HCT116 (cell line): ENCODE results near the gene GRIK2.

Experiments
- CEBPB ChIP-seq: IDR thresholded peaks from 2 replicates; pipeline ENCODE4 v1.6.1; 2012; ENCODE audit warnings: low read depth
- EGR1 ChIP-seq: IDR thresholded peaks from 2 replicates; pipeline ENCODE4 v1.6.1; 2012; ENCODE audit warnings: low read depth
- EZH2 ChIP-seq: fragments of 200-600 bp; sonication (generic); IDR thresholded peaks from 2 replicates; pipeline ENCODE4 v1.6.1; 2017; ENCODE audit warnings: antibody characterized with exemption, mixed run types
- EZH2phosphoT487 ChIP-seq: fragments of 200-600 bp; IDR thresholded peaks from 2 replicates; pipeline ENCODE4 v1.6.1; 2018; ENCODE audit warnings: antibody characterized with exemption, borderline replicate concordance
- JUND ChIP-seq: IDR thresholded peaks from 2 replicates; pipeline ENCODE4 v1.6.1; 2012
- POLR2A ChIP-seq: IDR thresholded peaks from 2 replicates; pipeline ENCODE4 v1.7.0; 2011; ENCODE audit warnings: borderline replicate concordance; ENCODE audit not compliant: insufficient read depth, insufficient read length; ENCODE audit errors: extremely low read depth
- POLR2AphosphoS5 ChIP-seq: IDR thresholded peaks from 2 replicates; pipeline ENCODE4 v1.6.1; 2011; ENCODE audit warnings: mild to moderate bottlenecking, low read depth, low read length, moderate library complexity
- RAD21 ChIP-seq: IDR thresholded peaks from 2 replicates; pipeline ENCODE4 v1.6.1; 2012; ENCODE audit warnings: low read depth, mild to moderate bottlenecking
- SP1 ChIP-seq: IDR thresholded peaks from 2 replicates; pipeline ENCODE4 v1.6.1; 2012; ENCODE audit warnings: low read depth
- YY1 ChIP-seq: IDR thresholded peaks from 2 replicates; pipeline ENCODE4 v1.6.1; 2011; ENCODE audit warnings: low read length, low read depth, moderate library complexity, mild to moderate bottlenecking; ENCODE audit not compliant: insufficient replicate concordance; ENCODE audit errors: extremely low read depth
- ZFX ChIP-seq: fragments of 450-650 bp; IDR thresholded peaks from 2 replicates; pipeline ENCODE4 v1.6.1; 2017
- TF ChIP-seq, protein P1 (sequence below), 3 experiments: fragments of 200-600 bp in 1 of 3; sonication (generic) in 1 of 3; IDR thresholded peaks in 2 of 3; conservative IDR thresholded peaks in 1 of 3; 2 replicates each; pipeline ENCODE4 v1.5.1; 2012 to 2017; ENCODE audit warnings: low read depth in 2 of 3, low read length in 2 of 3, antibody characterized with exemption in 1 of 3, borderline replicate concordance in 1 of 3, control low read depth in 1 of 3, mild to moderate bottlenecking in 1 of 3, mixed read lengths in 1 of 3, mixed run types in 1 of 3, moderate library complexity in 1 of 3; ENCODE audit not compliant: insufficient read depth in 1 of 3
- TF ChIP-seq, protein P2 (sequence below): IDR thresholded peaks from 2 replicates; pipeline ENCODE4 v1.6.1; 2012
- TF ChIP-seq, protein P3 (sequence below): IDR thresholded peaks from 2 replicates; pipeline ENCODE4 v1.6.1; 2012; ENCODE audit warnings: low read depth

DNA sequence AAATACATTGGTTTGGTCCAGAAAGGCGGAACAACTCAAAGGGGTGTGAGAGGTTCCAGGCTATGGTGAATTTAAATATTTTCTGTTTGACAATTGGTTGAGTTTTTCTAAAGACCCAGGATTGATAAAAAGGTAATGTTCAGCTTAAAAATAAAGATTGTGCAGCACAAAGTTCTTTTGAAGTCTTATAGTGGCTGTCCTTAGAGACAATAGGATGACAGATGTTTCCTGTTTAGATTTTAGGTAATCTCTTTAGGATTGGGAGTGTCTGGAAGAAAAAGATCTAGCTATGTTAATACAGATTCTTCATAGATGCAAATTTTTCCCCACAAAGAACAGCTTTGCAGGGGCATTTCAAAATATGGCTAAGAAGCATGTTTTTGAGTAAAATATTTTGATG is 119.7 kb downstream of the GRIK2 start:
- no peak for TF ChIP-seq EZH2phosphoT487
- TF ChIP-seq, protein P1, sequence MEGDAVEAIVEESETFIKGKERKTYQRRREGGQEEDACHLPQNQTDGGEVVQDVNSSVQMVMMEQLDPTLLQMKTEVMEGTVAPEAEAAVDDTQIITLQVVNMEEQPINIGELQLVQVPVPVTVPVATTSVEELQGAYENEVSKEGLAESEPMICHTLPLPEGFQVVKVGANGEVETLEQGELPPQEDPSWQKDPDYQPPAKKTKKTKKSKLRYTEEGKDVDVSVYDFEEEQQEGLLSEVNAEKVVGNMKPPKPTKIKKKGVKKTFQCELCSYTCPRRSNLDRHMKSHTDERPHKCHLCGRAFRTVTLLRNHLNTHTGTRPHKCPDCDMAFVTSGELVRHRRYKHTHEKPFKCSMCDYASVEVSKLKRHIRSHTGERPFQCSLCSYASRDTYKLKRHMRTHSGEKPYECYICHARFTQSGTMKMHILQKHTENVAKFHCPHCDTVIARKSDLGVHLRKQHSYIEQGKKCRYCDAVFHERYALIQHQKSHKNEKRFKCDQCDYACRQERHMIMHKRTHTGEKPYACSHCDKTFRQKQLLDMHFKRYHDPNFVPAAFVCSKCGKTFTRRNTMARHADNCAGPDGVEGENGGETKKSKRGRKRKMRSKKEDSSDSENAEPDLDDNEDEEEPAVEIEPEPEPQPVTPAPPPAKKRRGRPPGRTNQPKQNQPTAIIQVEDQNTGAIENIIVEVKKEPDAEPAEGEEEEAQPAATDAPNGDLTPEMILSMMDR (IDR thresholded peaks at IDR 0.05 in 2 of 3, conservative IDR thresholded peaks at IDR 0.05 in 1 of 3; ENCODE audit: borderline replicate concordance in 1 of 3, insufficient read depth in 1 of 3, low read depth in 2 of 3, low read length in 2 of 3) = no peak
- TF ChIP-seq JUND = no peak
- no peak for TF ChIP-seq POLR2AphosphoS5
- TF ChIP-seq RAD21 = no peak
- no peak for TF ChIP-seq EZH2
- no peak for TF ChIP-seq CEBPB
- TF ChIP-seq EGR1 = no peak
- TF ChIP-seq SP1 = no peak
- TF ChIP-seq POLR2A = no peak
- no peak for TF ChIP-seq YY1
- TF ChIP-seq, protein P2, sequence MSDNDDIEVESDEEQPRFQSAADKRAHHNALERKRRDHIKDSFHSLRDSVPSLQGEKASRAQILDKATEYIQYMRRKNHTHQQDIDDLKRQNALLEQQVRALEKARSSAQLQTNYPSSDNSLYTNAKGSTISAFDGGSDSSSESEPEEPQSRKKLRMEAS = no peak
- TF ChIP-seq, protein P3, sequence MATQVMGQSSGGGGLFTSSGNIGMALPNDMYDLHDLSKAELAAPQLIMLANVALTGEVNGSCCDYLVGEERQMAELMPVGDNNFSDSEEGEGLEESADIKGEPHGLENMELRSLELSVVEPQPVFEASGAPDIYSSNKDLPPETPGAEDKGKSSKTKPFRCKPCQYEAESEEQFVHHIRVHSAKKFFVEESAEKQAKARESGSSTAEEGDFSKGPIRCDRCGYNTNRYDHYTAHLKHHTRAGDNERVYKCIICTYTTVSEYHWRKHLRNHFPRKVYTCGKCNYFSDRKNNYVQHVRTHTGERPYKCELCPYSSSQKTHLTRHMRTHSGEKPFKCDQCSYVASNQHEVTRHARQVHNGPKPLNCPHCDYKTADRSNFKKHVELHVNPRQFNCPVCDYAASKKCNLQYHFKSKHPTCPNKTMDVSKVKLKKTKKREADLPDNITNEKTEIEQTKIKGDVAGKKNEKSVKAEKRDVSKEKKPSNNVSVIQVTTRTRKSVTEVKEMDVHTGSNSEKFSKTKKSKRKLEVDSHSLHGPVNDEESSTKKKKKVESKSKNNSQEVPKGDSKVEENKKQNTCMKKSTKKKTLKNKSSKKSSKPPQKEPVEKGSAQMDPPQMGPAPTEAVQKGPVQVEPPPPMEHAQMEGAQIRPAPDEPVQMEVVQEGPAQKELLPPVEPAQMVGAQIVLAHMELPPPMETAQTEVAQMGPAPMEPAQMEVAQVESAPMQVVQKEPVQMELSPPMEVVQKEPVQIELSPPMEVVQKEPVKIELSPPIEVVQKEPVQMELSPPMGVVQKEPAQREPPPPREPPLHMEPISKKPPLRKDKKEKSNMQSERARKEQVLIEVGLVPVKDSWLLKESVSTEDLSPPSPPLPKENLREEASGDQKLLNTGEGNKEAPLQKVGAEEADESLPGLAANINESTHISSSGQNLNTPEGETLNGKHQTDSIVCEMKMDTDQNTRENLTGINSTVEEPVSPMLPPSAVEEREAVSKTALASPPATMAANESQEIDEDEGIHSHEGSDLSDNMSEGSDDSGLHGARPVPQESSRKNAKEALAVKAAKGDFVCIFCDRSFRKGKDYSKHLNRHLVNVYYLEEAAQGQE = no peak
- TF ChIP-seq ZFX = no peak
